A172 (cell line): ENCODE data around the gene CABYR. TPM values are rescaled to one million over a fixed set of nuclear protein-coding genes. Genes with fewer than 3 reads are reported as not detected.
"Not testable (repeated sequence)": the region's sequence is repeated elsewhere in the genome, so short reads cannot be mapped to it uniquely, and the experiment has no call there.

ENCODE experiments used
- DNase-seq: peaks from one replicate; pipeline ENCODE4 v3.0.0-alpha.2; 2015; ENCODE audit warnings: low spot score
- total RNA-seq: library from RNA; depleted of rRNA; stranded (reverse); fragments of >200 nt; shearing (Covaris generic); gene quantifications from 2 replicates; pipeline ENCODE4 v1.2.3, GENCODE V29; 2014

The CABYR gene
- total RNA-seq, 1 experiment from 2014 or later = 16.3 TPM

GRCh38 chr18:24128700-24129099, 10.2 kb upstream of the CABYR start:
- DNase-seq = no peak

DNA sequence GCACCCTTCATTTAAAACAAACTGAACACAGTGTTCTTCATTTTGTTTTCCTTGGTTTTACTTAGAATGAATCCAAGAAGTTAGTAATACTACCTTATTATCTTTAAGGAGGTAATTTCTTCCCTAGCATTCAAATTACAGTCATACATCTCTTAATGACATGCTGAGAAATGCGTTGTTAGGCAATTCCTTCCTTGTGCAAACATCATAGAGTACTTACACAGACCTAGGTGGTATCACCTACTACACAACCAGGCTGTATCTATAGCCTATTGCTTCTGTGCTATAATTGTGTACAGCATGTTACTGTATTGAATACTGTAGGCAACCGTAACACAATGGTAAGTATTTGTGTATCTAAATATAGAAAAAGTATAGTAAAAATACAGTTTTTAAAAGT, 8.4 kb upstream of the CABYR start:
- no peak for DNase-seq

- DNase-seq = peak; percentile 4
Observed at GRCh38 chr18:24136967-24137373, 1.9 kb upstream of the CABYR start.

GRCh38 chr18:24138409-24138788, 463 bp upstream of the CABYR start:
- DNase-seq = no peak

GRCh38 chr18:24140697-24141096, 1.8 kb downstream of the CABYR start:
- DNase-seq = no peak

DNA sequence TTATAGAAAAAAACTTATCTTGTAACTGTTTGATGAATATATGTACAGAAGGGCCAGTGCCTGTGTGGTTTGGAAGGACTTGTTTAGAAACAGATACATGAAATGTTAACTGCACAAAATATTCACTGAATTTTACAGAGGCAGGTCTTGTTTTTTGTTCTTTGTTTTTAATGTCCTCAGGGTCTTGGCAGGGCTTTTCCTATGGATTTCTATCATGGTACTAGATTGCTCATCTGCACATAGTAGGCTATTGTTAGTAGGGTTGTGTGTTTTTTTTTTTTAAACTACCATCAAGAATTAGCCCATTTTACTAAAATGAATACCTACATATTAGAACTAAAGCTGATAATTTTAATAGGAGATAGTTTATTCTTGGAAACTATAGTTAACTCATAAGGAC, 3.5 kb downstream of the CABYR start:
- DNase-seq = no peak

DNA sequence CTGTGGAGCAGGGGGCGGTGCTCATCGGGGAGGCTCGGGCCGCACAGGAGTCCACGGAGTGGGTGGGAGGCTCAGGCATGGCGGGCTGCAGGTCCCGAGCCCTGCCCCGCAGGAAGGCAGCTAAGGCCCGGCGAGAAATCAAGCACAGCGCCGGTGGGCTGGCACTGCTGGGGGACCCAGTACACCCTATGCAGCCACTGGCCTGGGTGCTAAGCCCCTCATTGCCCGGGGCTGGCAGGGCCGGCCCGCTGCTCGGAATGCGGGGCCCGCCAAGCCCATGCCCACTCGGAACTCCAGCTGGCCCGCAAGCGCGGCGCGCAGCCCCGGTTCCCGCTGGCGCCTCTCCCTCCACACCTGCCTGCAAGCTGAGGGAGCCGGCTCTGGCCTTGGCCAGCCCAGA, 10.7 kb downstream of the CABYR start:
- DNase-seq = not testable (repeated sequence)

- DNase-seq = no peak
Observed at GRCh38 chr18:24153397-24153796, 14.5 kb downstream of the CABYR start.

GRCh38 chr18:24157855-24158254, 19.0 kb downstream of the CABYR start:
- DNase-seq = no peak

DNA sequence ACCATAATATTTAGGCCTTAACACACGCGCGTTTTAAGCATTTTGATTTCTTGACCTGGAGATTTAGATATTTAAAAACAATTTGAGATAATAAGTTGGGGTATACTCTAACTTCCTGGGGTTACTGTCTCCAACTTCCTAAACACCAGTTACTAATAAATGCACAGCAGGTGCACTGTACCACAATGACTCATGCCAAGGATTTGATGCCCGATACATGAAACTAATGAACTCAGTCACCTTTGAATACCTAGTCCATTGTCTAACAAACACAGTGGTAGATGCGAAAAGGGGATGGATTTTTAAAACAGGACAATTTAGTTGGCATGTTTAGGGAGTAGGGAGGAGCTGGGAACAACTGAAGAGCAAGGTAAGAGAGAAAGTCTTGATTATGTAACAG, 21.2 kb downstream of the CABYR start:
- DNase-seq = peak; percentile 73

- no peak for DNase-seq
Observed at GRCh38 chr18:24161304-24161703, 22.4 kb downstream of the CABYR start.

DNA sequence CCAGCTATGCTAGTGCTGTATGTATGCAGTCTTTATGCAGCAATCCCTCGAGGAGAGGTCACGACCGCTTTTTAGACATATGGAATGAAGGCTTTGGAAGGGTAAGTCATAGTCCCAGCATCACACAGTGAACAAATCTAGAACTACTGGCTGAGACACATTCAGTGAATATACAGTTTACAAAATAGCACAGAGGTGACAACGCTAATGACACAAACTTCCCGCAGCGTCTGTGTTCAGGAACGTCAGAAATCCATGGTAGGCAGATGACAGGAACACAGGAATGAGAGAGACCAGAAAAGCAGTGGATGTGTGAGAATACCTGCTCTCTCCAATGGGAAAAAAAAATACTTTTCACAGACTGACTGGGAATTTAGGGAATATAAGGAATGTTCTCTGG, 29.6 kb downstream of the CABYR start:
- no peak for DNase-seq

GRCh38 chr18:24170360-24170759, 31.5 kb downstream of the CABYR start:
- DNase-seq = no peak

DNA sequence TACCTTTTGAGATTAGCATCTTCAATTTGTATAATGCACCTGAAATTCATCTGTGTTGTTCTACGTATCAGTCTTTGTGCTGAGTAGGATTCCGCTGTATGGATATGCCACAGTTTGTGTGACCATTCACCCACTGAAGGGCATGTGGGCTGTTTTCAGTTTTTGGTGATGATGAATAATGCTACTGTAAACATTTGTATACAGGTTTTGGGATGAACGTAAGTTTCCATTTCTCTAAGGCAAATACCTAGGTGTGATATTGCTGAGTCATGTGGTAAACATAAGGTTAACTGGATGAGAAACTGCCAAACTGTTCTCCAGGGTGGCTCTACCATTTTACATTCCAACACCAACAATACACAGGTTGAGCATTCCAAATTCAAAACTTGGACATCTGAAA, 35.1 kb downstream of the CABYR start:
- no peak for DNase-seq

- peak; percentile 39 for DNase-seq
Observed at GRCh38 chr18:24176727-24177416, 38.0 kb downstream of the CABYR start.

DNA sequence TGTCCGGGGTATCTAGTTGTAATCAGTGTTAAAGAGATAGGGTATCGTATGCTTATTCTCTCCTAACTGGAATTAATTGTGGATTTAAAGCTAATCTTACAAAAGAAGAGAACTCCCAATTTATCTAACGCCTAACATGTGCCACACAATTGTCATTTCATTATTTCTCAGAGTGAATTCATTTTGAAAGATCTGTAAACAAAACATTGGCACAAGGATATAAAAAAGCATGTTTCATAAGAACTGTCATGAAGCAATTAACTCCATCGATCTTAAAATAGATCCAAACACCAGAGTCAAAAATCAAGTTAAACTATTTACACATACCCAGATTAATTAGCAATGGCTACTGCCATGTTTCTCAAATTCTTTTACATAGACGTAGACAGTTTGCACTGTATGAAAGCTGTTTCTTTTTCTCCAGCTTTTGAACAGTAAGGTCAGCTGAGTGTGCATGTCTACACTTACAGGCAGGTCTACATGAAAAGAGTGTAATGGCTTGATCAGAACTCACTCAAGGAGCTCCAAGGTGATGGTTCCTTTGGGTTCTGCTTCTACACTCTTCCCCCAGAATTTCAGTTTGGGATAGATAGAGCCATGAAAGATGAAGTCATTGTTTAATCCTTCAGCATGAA, 38.8 kb downstream of the CABYR start:
- no peak for DNase-seq

- no peak for DNase-seq
Observed at GRCh38 chr18:24180048-24180447, 41.2 kb downstream of the CABYR start.

- peak; percentile 40 for DNase-seq
Observed at GRCh38 chr18:24181806-24182205, 42.9 kb downstream of the CABYR start.

DNA sequence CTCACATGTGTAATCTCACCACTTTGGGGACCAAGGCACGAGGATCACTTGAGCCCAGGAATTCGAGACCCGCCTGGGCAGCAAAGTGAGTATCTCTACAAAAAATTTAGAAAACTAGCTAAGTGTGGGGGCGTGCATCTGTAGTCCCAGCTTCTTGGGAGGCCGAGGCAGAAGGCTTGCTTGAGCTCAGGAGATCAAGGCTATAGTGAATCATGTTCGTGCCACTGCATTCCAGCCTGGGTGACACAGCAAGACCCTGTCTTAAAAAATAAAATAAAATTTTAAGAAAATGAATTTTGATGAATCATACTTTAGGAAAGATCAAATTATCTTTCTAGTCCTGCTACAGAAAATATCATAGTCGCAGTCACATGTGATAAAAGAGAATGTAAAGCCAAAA, 46.9 kb downstream of the CABYR start:
- no peak for DNase-seq

- DNase-seq = no peak
Observed at GRCh38 chr18:24187049-24187448, 48.2 kb downstream of the CABYR start.

DNA sequence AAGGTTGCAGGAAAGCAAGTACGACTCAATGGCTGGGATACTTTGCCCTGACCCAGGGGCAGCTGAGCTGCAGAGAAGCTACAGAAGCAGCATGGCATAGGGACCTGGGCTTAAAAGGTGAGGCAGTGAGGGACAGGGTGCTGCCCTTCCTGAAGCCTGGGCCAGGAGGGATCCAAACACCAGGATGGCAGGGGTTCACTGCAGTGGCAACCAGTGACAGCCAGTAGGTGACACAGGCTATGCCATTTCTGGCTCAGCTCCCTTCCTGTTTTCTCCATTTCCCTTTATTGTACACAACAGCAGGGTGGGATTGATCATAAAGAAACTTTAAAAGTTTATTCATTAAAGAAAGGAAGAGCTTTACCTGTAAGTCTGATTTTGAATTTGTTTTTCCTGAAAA, 48.8 kb downstream of the CABYR start:
- no peak for DNase-seq

GRCh38 chr18:24188120-24188519, 49.3 kb downstream of the CABYR start:
- no peak for DNase-seq

GRCh38 chr18:24189007-24189528, 50.2 kb downstream of the CABYR start:
- no peak for DNase-seq
